Activated CD8-positive, alpha-beta T cell treated with anti-CD3 and anti-CD28 coated beads for 36 hours (primary cell): ENCODE measurements around the gene TMEM196. TPM values are rescaled to one million over a fixed set of nuclear protein-coding genes. Genes with fewer than 3 reads are reported as not detected.

Experiments
- ATAC-seq: fragments of 200-7000 bp; cut with Tn5 transposase; one replicate; pipeline ENCODE4 v1.10.0; 2021; ENCODE audit warnings: mild to moderate bottlenecking, moderate library complexity
- CTCF ChIA-PET: fragments of 350-600 bp; sonication (Branson Sonifier 250); formaldehyde crosslinking; loops from one replicate; lab custom pipeline; 2021; ENCODE audit warnings: antibody characterized with exemption; lab: Charles Lee
- POLR2A ChIA-PET: fragments of 350-600 bp; sonication (Branson Sonifier 250); formaldehyde crosslinking; loops from one replicate; lab custom pipeline; 2021; ENCODE audit warnings: antibody characterized with exemption; lab: Charles Lee
- DNase-seq: peaks from one replicate; pipeline ENCODE4 v3.0.0-alpha.2; 2020
- H3K27ac Mint-ChIP-seq: one replicate; pipeline ENCODE4 v1.8.0; 2021; ENCODE audit warnings: mild to moderate bottlenecking, mixed read lengths
- H3K27me3 Mint-ChIP-seq: one replicate; pipeline ENCODE4 v1.8.0; 2021; ENCODE audit warnings: mixed read lengths
- H3K36me3 Mint-ChIP-seq: one replicate; pipeline ENCODE4 v1.8.0; 2021; ENCODE audit warnings: low read depth, mixed read lengths
- H3K4me1 Mint-ChIP-seq: one replicate; pipeline ENCODE4 v1.8.0; 2021; ENCODE audit warnings: low read depth, mixed read lengths
- H3K4me3 Mint-ChIP-seq: one replicate; pipeline ENCODE4 v1.8.0; 2021; ENCODE audit warnings: mild to moderate bottlenecking, moderate library complexity, mixed read lengths
- H3K9me3 Mint-ChIP-seq: one replicate; pipeline ENCODE4 v1.8.0; 2021; ENCODE audit warnings: mixed read lengths
- CTCF ChIP-seq: fragments of 200-600 bp; IDR thresholded peaks from one replicate; pipeline ENCODE4 v1.8.0; 2022; ENCODE audit warnings: antibody characterized with exemption, mild to moderate bottlenecking
- intact Hi-C: fragments of 100-400 bp; cut with micrococcal nuclease; formaldehyde crosslinking; loops from one replicate; pipeline ENCODE4 v1.10.0; 2022
- total RNA-seq, 2 experiments: library from RNA; stranded (reverse); gene quantifications; one replicate each; pipeline ENCODE4 v1.2.3, GENCODE V29; 2021

The TMEM196 gene
- total RNA-seq, 2 experiments from 2014 or later: not detected

DNA sequence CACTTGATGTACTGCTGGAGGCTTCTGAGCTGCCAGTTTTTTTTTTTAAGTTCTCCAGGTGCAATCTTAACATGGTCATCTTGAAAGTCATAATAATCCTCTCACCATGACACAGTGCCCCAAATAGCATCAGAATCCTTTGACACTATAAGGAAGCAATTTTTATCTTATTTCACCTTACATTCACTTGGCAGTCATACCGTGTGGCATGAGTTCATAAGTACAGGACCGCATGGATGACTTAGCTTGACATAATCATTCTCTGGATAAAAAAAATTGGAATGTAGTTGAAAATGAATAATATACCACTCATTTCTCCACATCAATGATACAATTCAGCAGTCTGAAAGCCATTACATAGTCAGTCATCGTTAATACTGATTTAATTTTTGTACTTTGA is 25.6 kb upstream of the TMEM196 start:
- TF ChIP-seq CTCF: no peak
- Mint-ChIP-seq H3K9me3 (no peaks in the 10 kb centered on the region), H3K4me1 (no peaks in the 10 kb centered on the region), H3K4me3 (no peak overlapping the region), H3K36me3 (no peaks in the 10 kb centered on the region), H3K27ac (no peak overlapping the region), H3K27me3 (no peaks in the 10 kb centered on the region)
- ChIA-PET POLR2A (no interaction called here), CTCF (no interaction called here)
- DNase-seq (no peak), ATAC-seq (no peak)
- intact Hi-C loops: no loop called here

GRCh38 chr7:19783541-19783940 is 10.1 kb upstream of the TMEM196 start:
- TF ChIP-seq CTCF: no peak
- CTCF ChIA-PET: interaction anchor here (0.6 kb wide), 1 partner anchor 274 kb away, joined by 3 read pairs; no protein-coding TSS in a partner anchor
- H3K4me3 Mint-ChIP-seq: no peak overlapping the region

GRCh38 chr7:19776981-19777380 is 3.6 kb upstream of the TMEM196 start:
- Mint-ChIP-seq H3K9me3 (no peaks in the 10 kb centered on the region), H3K4me3 (no peak overlapping the region), H3K27ac (no peak overlapping the region), H3K27me3 (peaks cover 30% of the 10 kb centered on the region), H3K4me1 (peaks cover 12% of the 10 kb centered on the region), H3K36me3 (no peaks in the 10 kb centered on the region)
- no peak for TF ChIP-seq CTCF
- POLR2A ChIA-PET: no interaction called here
- CTCF ChIA-PET: no interaction called here
- DNase-seq: no peak
- intact Hi-C loops: no loop called here
- ATAC-seq: no peak

More at GRCh38 chr7:19783541-19783940, 10.1 kb upstream of the TMEM196 start:
- POLR2A ChIA-PET: no interaction called here
- H3K36me3 Mint-ChIP-seq: no peaks in the 10 kb centered on the region
- intact Hi-C loops: no loop called here
- DNase-seq (no peak), ATAC-seq (no peak)
- peaks cover 2% of the 10 kb centered on the region for H3K27me3 Mint-ChIP-seq
- no peak overlapping the region for H3K27ac Mint-ChIP-seq
- peaks cover 4% of the 10 kb centered on the region for H3K9me3 Mint-ChIP-seq
- H3K4me1 Mint-ChIP-seq: no peaks in the 10 kb centered on the region

DNA sequence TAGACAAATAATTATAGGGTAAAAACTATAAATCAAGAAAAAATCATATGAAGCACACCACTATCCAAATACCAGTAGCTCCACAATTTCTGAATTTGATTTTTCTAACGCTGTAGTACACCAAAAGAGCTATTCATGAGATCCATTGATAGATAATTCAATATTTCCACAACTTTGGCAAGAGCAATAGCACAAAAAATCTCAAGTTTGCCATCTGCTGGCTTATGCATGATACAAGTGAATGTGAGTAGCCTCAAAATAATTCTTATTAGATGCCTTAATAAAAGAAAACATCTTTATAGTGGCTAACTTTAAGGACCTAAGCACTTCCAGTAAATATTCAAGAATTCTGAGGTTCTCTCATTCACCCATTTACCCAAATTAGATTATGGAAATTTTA is 2.2 kb upstream of the TMEM196 start:
- Mint-ChIP-seq H3K36me3 (no peaks in the 10 kb centered on the region), H3K4me1 (peaks cover 12% of the 10 kb centered on the region), H3K4me3 (no peak overlapping the region), H3K9me3 (no peaks in the 10 kb centered on the region), H3K27ac (no peak overlapping the region), H3K27me3 (peaks cover 32% of the 10 kb centered on the region)
- ChIA-PET POLR2A (no interaction called here), CTCF (interaction anchor here (1.0 to 1.4 kb wide), 2 partner anchors 21 to 62 kb away, joined by 3 read pairs; no protein-coding TSS in a partner anchor)
- ATAC-seq (no peak), DNase-seq (no peak)
- intact Hi-C loops: no loop called here
- TF ChIP-seq CTCF: no peak

DNA sequence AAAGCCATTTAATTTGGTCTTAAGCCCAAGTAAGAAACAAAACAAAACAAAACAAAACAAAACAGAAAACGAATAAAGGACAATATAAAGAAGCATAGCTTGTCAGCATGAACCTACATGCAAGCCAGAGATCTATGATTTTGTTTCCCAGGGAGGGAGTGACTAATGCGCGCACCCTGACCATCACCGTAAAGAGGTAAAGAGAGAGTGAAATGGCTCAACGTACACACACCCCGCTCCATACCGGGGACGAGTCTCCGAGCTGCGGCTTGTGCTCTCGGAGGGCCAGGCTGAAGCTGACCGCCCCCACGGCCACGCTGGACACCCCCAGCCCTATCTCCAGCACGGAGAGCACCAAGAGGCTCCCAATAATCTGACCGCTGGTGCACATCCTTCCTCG is 1.1 kb downstream of the TMEM196 start:
- DNase-seq: no peak
- no peak overlapping the region for H3K4me3 Mint-ChIP-seq
- POLR2A ChIA-PET: no interaction called here

More for the DNA sequence above, 1.1 kb downstream of the TMEM196 start:
- peaks cover 40% of the 10 kb centered on the region for H3K27me3 Mint-ChIP-seq
- no peaks in the 10 kb centered on the region for H3K36me3 Mint-ChIP-seq
- ATAC-seq: no peak
- TF ChIP-seq CTCF: no peak
- peaks cover 12% of the 10 kb centered on the region for H3K4me1 Mint-ChIP-seq
- H3K9me3 Mint-ChIP-seq: no peaks in the 10 kb centered on the region
- H3K27ac Mint-ChIP-seq: no peak overlapping the region
- intact Hi-C loops: no loop called here
- CTCF ChIA-PET: no interaction called here
